Lung microvascular endothelial cell (primary cell): ENCODE results near the gene ALX4. TPM values are rescaled to one million over a fixed set of nuclear protein-coding genes. Genes with fewer than 3 reads are reported as not detected.

ENCODE experiments used
- DNase-seq, 2 donors: peaks; one replicate each; pipeline versions ENCODE4 v3.0.0 to v3.0.0-alpha.2; 2010; ENCODE audit warnings: low read depth in 2 of 2
- total RNA-seq: library from RNA; depleted of rRNA; stranded (reverse); fragments of >200 nt; gene quantifications from 2 replicates; pipeline ENCODE4 v1.2.1, GENCODE V29; 2014

Gene ALX4
- total RNA-seq, 1 donor from 2014 or later, result not detected

- no peak for DNase-seq
Observed at GRCh38 chr11:44335052-44335760, 25.3 kb upstream of the ALX4 start.

GRCh38 chr11:44334356-44335004 lies 24.5 kb upstream of the ALX4 start:
- DNase-seq, result no peak

GRCh38 chr11:44333271-44334218 lies 23.6 kb upstream of the ALX4 start:
- no peak for DNase-seq

GRCh38 chr11:44332665-44333064 lies 22.7 kb upstream of the ALX4 start:
- DNase-seq, result no peak

- no peak for DNase-seq
Observed at GRCh38 chr11:44329472-44330230, 19.7 kb upstream of the ALX4 start.

- no peak for DNase-seq
Observed at GRCh38 chr11:44328138-44328660, 18.3 kb upstream of the ALX4 start.

GRCh38 chr11:44327730-44328129 lies 17.8 kb upstream of the ALX4 start:
- peak in 1 of 2 donors; percentile 18 for DNase-seq

GRCh38 chr11:44326615-44327475 lies 16.9 kb upstream of the ALX4 start:
- no peak for DNase-seq

GRCh38 chr11:44325698-44326097 lies 15.8 kb upstream of the ALX4 start:
- no peak for DNase-seq

GRCh38 chr11:44324749-44325525 lies 15.0 kb upstream of the ALX4 start:
- no peak for DNase-seq

- no peak for DNase-seq
Observed at GRCh38 chr11:44324222-44324621, 14.3 kb upstream of the ALX4 start.

- DNase-seq, result no peak
Observed at GRCh38 chr11:44322243-44322642, 12.3 kb upstream of the ALX4 start.

GRCh38 chr11:44321059-44321458 lies 11.1 kb upstream of the ALX4 start:
- DNase-seq, result no peak

GRCh38 chr11:44320289-44320973 lies 10.5 kb upstream of the ALX4 start:
- no peak for DNase-seq

- DNase-seq, result no peak
Observed at GRCh38 chr11:44319552-44320288, 9.8 kb upstream of the ALX4 start.

GRCh38 chr11:44319170-44319551 lies 9.2 kb upstream of the ALX4 start:
- DNase-seq, result no peak

GRCh38 chr11:44318369-44318768 lies 8.4 kb upstream of the ALX4 start:
- DNase-seq, result no peak

- DNase-seq, result no peak
Observed at GRCh38 chr11:44316659-44317240, 6.8 kb upstream of the ALX4 start.
